GM12864 (cell line): ENCODE data around the gene PLAAT4.
"Not testable (repeated sequence)": the region's sequence is repeated elsewhere in the genome, so short reads cannot be mapped to it uniquely, and the experiment has no call there.

ENCODE experiments used
- DNase-seq: peaks from one replicate; pipeline ENCODE4 v3.0.0-alpha.2; 2011; ENCODE audit warnings: low read depth
- H3K4me3 ChIP-seq: 2 replicates; pipeline ENCODE4 v1.5.1; 2011; ENCODE audit warnings: mild to moderate bottlenecking, low read depth, low read length, control low read depth
- CTCF ChIP-seq: IDR thresholded peaks from 2 replicates; pipeline ENCODE4 v1.5.1; 2011; ENCODE audit warnings: low read depth, mild to moderate bottlenecking, moderate library complexity, low read length, control low read depth, inconsistent platforms; ENCODE audit errors: missing control alignments

Gene PLAAT4

DNA sequence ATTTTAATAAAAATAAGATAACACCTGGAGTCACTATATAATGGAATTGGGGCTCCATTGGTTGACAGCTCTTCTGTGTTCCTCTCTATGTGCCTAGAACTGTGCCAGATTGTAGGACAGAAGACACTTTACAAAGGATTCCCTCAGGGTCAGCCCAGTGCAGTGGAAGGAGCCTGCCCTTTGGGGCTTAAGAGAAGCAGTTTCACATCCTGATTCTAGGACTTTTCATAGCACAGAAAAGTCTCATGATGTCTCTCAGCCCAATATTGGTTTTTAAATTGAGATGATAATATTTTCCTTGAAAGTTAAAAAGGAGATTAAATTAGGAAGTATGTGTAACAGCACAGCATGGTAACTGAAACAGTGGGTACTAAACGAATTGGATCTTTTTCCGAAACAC, 7.1 kb downstream of the PLAAT4 start:
- H3K4me3 ChIP-seq, result no peak overlapping the region
- TF ChIP-seq CTCF, result no peak
- DNase-seq, result no peak

DNA sequence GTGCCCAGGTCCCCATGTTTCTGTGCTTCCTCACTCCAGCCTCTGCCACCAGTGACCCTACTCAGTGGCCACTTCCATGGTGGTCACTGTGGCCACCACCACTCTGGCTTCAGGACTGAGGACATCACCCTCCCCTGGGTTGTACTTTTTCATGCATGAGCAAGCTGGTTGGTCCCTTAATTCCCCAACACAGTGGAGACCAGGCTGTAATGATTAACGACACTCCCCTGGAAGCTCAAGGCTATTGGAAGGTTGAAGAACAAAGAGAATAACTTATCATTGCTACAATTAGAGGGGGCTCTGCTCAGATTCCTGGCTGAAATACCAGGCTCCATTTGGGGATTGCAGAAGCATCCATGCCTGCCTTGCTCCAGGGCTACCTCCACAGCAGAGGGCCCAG, 10.5 kb downstream of the PLAAT4 start:
- no peak for DNase-seq
- no peak for TF ChIP-seq CTCF
- no peak overlapping the region for H3K4me3 ChIP-seq

DNA sequence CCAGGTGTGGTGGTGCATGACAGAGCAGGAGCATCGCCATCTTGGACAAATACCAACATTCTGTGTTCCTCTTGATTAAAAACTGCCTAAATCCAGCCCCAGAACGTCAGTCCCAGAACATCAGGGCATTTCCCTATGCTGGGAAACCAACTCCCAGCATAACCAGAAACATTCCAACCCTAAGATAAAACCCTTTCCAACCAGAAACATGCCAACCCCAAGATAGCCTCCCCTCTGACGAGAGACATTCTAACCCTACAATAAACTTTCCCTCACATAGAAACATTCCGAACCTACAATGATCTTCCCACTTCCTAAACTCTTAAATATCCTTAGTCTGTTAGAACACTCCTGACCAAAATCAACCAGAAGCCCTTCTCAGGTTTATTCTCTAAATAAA, 11.6 kb downstream of the PLAAT4 start:
- no peak for TF ChIP-seq CTCF
- DNase-seq, result no peak
- no peak overlapping the region for H3K4me3 ChIP-seq

DNA sequence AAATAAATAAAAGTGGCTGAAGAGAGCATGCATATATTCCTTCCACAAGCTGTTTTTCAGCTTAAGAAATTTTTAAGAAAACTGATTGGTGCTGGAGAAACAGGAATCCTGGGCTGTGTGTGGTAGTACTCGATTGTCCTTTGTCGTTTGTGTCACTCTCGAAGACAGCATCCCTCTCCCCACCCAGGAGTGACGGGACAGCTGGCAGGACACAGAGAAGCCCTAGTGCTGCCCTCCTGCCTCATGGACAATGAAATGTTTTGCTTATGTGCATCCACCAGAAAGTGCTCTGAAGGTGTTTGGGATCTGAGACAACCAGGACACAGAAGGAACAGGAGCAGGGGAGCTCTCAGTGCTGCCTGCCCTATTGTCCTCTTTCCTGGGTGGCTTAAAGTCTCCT, 12.8 kb downstream of the PLAAT4 start:
- no peak overlapping the region for H3K4me3 ChIP-seq
- no peak for DNase-seq
- no peak for TF ChIP-seq CTCF

DNA sequence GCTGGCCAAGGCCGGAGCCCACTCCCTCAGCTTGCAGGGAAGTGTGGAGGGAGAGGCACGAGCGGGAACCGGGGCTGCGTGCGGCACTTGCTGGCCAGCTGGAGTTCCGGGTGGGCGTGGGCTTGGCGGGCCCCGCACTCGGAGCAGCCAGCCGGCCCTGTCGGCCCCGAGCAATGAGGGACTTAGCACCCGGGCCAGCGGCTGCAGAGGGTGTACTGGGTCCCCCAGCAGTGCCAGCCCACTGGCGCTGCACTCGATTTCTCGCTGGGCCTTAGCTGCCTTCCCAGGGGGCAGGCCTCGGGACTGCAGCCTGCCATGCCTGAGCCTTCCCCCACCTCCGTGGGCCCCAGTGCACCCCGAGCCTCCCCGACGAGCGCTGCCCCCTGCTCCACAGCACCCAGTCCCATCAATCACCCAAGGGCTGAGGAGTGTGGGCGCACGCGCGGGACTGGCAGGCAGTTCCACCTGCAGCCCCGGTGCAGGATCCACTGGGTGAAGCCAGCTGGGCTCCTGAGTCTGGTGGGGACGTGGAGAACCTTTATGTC, 13.6 kb downstream of the PLAAT4 start:
- DNase-seq, H3K4me3 ChIP-seq: not testable (repeated sequence)

DNA sequence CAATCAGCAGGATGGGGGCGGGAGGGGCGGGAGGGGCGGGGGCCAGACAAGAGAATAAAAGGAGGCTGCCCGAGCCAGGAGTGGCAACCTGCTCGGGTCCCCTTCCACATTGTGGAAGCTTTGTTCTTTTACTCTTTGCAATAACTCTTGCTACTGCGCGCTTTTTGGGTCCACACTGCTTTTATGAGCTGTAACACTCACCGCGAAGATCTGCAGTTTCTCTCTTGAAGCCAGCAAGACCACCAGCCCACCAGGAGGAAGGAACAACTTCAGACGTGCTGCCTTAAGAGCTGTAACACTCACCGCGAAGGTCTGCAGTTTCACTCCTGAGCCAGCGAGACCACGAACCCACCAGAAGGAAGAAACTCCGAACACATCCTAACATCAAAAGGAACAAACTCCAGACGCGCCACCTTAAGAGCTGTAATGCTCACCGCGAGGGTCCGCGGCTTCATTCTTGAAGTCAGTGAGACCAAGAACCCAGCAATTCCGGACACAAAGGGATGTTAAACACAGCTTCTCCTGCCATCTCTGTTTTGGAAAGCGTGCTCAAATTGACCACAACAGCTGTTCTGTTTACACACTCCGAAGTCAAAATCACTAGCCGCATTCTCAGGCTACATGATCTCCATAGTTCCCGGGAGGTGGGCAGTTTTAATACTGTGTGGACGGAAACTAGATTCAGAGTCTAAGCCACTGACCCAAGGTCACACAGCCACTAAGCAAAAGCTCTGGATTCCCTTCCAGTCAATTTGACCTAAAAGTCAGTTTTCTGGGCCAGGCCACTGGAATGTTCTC, 14.7 kb downstream of the PLAAT4 start:
- no peak overlapping the region for H3K4me3 ChIP-seq
- TF ChIP-seq CTCF, result no peak
- no peak for DNase-seq

GRCh38 chr11:63551889-63552266, 15.3 kb downstream of the PLAAT4 start:
- DNase-seq, result no peak
- TF ChIP-seq CTCF, result no peak
- H3K4me3 ChIP-seq, result no peak overlapping the region
